OCI-LY3 (cell line): Measurements from ENCODE around the gene ZDHHC19.
"Not testable (repeated sequence)": the region's sequence is repeated elsewhere in the genome, so short reads cannot be mapped to it uniquely, and the experiment has no call there.

Experiments used
- H2AFZ ChIP-seq: fragments of 200-600, 300-600 bp; shearing (Covaris generic); 2 replicates; pipeline ENCODE4 v1.6.0; 2014; ENCODE audit warnings: antibody characterized with exemption, low read depth, low read length
- H3K27ac ChIP-seq: fragments of 200-600, 300-600 bp; sonication (generic); 2 replicates; pipeline ENCODE4 v1.5.1; 2014; ENCODE audit warnings: mild to moderate bottlenecking, low read length, moderate library complexity, mixed read lengths
- H3K27me3 ChIP-seq: fragments of 200-600, 300-600 bp; sonication (generic); 2 replicates; pipeline ENCODE4 v1.6.1; 2014; ENCODE audit warnings: low read depth, low read length, mixed read lengths
- H3K36me3 ChIP-seq: fragments of 200-600, 300-600 bp; sonication (generic); replicated peaks from 2 replicates; pipeline ENCODE3; 2014; ENCODE audit warnings: low read depth, low read length, mixed read lengths
- H3K4me1 ChIP-seq: fragments of 300-600, 200-600 bp; sonication (generic); 2 replicates; pipeline ENCODE4 v1.6.1; 2014; ENCODE audit warnings: low read length, mixed read lengths
- H3K4me2 ChIP-seq: fragments of 200-600, 300-600 bp; sonication (generic); 2 replicates; pipeline ENCODE4 v1.6.1; 2014; ENCODE audit warnings: low read length, mixed read lengths
- H3K4me3 ChIP-seq: fragments of 300-600, 200-600 bp; sonication (generic); 2 replicates; pipeline ENCODE4 v1.5.1; 2014; ENCODE audit warnings: antibody characterized with exemption, mild to moderate bottlenecking, low read length, moderate library complexity
- H3K79me2 ChIP-seq: fragments of 300-600, 200-600 bp; shearing (Covaris generic); 2 replicates; pipeline ENCODE4 v1.6.1; 2014; ENCODE audit warnings: mild to moderate bottlenecking, low read length, mixed read lengths
- H3K9ac ChIP-seq: fragments of 300-600, 200-600 bp; shearing (Covaris generic); 2 replicates; pipeline ENCODE4 v1.6.0; 2014; ENCODE audit warnings: mild to moderate bottlenecking, low read length, moderate library complexity
- H3K9me3 ChIP-seq: fragments of 200-600, 300-600 bp; shearing (Covaris generic); 2 replicates; pipeline ENCODE4 v1.6.1; 2014; ENCODE audit warnings: low read length, mixed read lengths; ENCODE audit not compliant: insufficient read depth
- H4K20me1 ChIP-seq: fragments of 200-600, 300-600 bp; sonication (generic); 2 replicates; pipeline ENCODE4 v1.6.1; 2016; ENCODE audit warnings: low read length, mixed read lengths; ENCODE audit not compliant: insufficient read depth
- EZH2phosphoT487 ChIP-seq: fragments of 200-600 bp; shearing (Covaris generic); IDR thresholded peaks from 2 replicates; pipeline ENCODE4 v1.6.1; 2018; ENCODE audit warnings: antibody characterized with exemption, mixed run types, low read depth
- TF ChIP-seq, protein P1 (sequence below): fragments of 200-600, 300-600 bp; sonication (generic); IDR thresholded peaks from 2 replicates; pipeline ENCODE4 v1.5.1; 2014; ENCODE audit warnings: antibody characterized with exemption, low read length, low read depth

Gene ZDHHC19

DNA sequence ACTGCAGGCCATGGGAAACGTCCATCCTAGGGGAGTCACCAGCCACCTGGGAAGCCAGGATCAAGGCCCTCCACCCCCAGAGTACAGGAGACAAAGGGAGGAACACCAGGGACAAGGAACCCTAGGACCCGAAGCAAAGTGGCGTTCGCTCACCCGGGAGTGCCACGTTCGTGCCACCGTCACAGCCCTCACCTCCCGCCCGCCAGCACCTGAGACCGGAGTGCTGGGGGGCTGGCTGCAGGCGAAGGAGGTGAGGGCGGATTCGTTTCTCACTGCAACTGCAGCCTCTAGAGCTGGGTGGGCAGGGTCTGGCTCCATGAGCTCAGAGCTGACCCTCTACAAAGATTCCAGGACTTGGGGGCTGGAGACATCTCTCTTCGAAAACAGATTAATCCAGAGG, 26.3 kb downstream of the ZDHHC19 start:
- peaks cover 93% of the 10 kb centered on the region for H3K4me1 ChIP-seq

DNA sequence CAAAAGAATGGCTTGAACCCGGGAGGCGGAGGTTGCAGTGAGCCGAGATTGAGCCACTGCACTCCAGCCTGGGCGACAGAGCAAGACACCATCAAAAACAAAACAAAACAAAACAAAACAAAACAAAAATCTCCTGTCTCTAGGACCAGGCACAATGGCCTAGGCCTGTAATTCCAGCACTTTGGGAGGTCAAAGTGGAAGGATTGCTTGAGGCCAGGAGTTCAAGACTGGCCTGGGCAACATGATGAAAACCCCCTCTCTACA, 27.1 kb downstream of the ZDHHC19 start:
- not testable (repeated sequence) for H3K4me3 ChIP-seq, H3K79me2 ChIP-seq, H3K36me3 ChIP-seq, H3K27me3 ChIP-seq, H3K4me2 ChIP-seq, H3K9ac ChIP-seq, H3K9me3 ChIP-seq, H4K20me1 ChIP-seq, H2AFZ ChIP-seq
- peaks cover 91% of the 10 kb centered on the region for H3K4me1 ChIP-seq
- H3K27ac ChIP-seq, result peak overlapping the region; percentile 99; the same call in 1 of the 2 replicates

More for the DNA sequence above, 26.3 kb downstream of the ZDHHC19 start:
- Histone ChIP-seq H3K9ac (no peak overlapping the region), H3K36me3 (no peaks in the 10 kb centered on the region), H3K79me2 (peaks cover 6% of the 10 kb centered on the region; the same call in 1 of the 2 replicates), H3K4me2 (no peak overlapping the region), H2AFZ (no peak overlapping the region), H4K20me1 (no peaks in the 10 kb centered on the region), H3K27me3 (no peaks in the 10 kb centered on the region), H3K4me3 (no peak overlapping the region), H3K9me3 (no peaks in the 10 kb centered on the region), H3K27ac (peak overlapping the region; percentile 95; the same call in 1 of the 2 replicates)
- TF ChIP-seq EZH2phosphoT487, result no peak
- TF ChIP-seq, protein P1, sequence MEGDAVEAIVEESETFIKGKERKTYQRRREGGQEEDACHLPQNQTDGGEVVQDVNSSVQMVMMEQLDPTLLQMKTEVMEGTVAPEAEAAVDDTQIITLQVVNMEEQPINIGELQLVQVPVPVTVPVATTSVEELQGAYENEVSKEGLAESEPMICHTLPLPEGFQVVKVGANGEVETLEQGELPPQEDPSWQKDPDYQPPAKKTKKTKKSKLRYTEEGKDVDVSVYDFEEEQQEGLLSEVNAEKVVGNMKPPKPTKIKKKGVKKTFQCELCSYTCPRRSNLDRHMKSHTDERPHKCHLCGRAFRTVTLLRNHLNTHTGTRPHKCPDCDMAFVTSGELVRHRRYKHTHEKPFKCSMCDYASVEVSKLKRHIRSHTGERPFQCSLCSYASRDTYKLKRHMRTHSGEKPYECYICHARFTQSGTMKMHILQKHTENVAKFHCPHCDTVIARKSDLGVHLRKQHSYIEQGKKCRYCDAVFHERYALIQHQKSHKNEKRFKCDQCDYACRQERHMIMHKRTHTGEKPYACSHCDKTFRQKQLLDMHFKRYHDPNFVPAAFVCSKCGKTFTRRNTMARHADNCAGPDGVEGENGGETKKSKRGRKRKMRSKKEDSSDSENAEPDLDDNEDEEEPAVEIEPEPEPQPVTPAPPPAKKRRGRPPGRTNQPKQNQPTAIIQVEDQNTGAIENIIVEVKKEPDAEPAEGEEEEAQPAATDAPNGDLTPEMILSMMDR, result no peak

DNA sequence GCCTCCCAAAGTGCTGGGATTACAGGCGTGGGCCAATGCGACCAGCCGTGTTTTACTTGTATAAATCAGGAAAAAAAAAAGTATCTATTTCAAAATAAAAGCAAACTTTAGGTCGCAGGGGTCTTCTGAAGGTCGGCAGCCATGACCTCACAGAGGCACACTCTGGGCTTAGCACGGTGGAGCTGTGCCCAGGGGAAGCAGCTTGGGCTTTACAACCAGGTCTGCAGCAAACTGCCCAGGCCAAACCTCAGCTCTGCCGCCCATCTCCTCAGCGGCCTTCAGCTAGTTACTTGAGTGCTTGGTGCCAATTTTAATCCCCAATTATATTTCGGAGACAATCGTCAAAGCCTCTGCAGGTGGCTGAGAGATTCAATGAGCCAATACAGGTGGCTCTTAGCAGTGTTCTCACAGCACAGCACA, 30.1 kb downstream of the ZDHHC19 start:
- TF ChIP-seq, protein P1, result no peak
- TF ChIP-seq EZH2phosphoT487, result no peak
- Histone ChIP-seq H2AFZ (no peak overlapping the region), H3K4me2 (peak overlapping the region; percentile 56), H4K20me1 (no peaks in the 10 kb centered on the region), H3K4me3 (no peak overlapping the region), H3K27me3 (no peaks in the 10 kb centered on the region), H3K9ac (peak overlapping the region; percentile 95), H3K9me3 (no peaks in the 10 kb centered on the region), H3K36me3 (no peaks in the 10 kb centered on the region), H3K27ac (peak overlapping the region; percentile 99), H3K4me1 (peaks cover 78% of the 10 kb centered on the region), H3K79me2 (0 out of 2 replicates have a peak, but pooled peaks cover 2% of the 10 kb centered on the region)

DNA sequence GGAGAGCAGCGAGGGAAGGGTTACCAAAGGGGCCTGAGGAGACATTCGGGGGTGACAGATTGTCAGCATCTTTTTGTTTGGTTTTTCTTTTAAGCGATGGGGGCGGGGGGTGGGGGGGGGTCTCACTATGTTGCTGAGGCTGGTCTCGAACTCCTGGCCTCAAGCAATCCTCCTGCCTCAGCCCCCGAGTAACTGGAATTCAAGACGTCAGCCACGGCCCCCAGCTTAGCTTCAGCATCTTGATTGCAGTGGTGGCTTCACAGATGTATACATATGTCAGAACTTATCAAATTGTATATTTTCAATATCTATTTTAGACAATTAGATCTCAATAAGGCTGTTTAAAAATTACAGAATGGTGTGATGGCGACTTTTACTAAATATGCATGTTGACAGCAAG, 30.9 kb downstream of the ZDHHC19 start:
- Histone ChIP-seq H3K4me3 (peak overlapping the region; percentile 71), H3K36me3 (no peaks in the 10 kb centered on the region), H3K4me1 (peaks cover 70% of the 10 kb centered on the region), H2AFZ (no peak overlapping the region), H3K27me3 (no peaks in the 10 kb centered on the region), H3K4me2 (peak overlapping the region; percentile 93), H3K79me2 (0 out of 2 replicates have a peak, but pooled peaks cover 2% of the 10 kb centered on the region), H3K27ac (peak overlapping the region; percentile 99), H3K9me3 (no peaks in the 10 kb centered on the region), H3K9ac (peak overlapping the region; percentile 95), H4K20me1 (no peaks in the 10 kb centered on the region)
- TF ChIP-seq, protein P1, result no peak
- TF ChIP-seq EZH2phosphoT487, result no peak
